MM.1S (cell line): ENCODE data around the gene TBC1D7.

Experiments
- DNase-seq: peaks from one replicate; pipeline ENCODE4 v3.0.0-alpha.2; 2015
- H2AFZ ChIP-seq: fragments of 300-600 bp; sonication (generic); 2 replicates; pipeline ENCODE4 v1.6.0; 2016; ENCODE audit warnings: antibody characterized with exemption, low read length
- H3F3A ChIP-seq: fragments of 300-600 bp; sonication (generic); 2 replicates; pipeline ENCODE4 v1.6.1; 2016; ENCODE audit warnings: mild to moderate bottlenecking, antibody characterized with exemption, low read length, moderate library complexity, mixed read lengths; ENCODE audit not compliant: insufficient read depth
- H3K27ac ChIP-seq: fragments of 300-600 bp; sonication (generic); 2 replicates; pipeline ENCODE4 v1.5.1; 2016; ENCODE audit warnings: mild to moderate bottlenecking, low read length
- H3K27me3 ChIP-seq: fragments of 300-600 bp; sonication (generic); replicated peaks from 2 replicates; pipeline ENCODE4 v1.6.0; 2016; ENCODE audit warnings: low read length; ENCODE audit not compliant: insufficient read depth
- H3K36me3 ChIP-seq: fragments of 300-600 bp; sonication (generic); replicated peaks from 2 replicates; pipeline ENCODE4 v1.6.1; 2016; ENCODE audit warnings: mild to moderate bottlenecking, low read length, mixed read lengths; ENCODE audit not compliant: insufficient read depth
- H3K4me1 ChIP-seq: fragments of 300-600 bp; sonication (generic); 2 replicates; pipeline ENCODE4 v1.6.1; 2016; ENCODE audit warnings: low read length, mixed read lengths
- H3K4me2 ChIP-seq: fragments of 300-600 bp; sonication (generic); 2 replicates; pipeline ENCODE4 v1.6.0; 2016; ENCODE audit warnings: low read depth, low read length
- H3K4me3 ChIP-seq: fragments of 300-600 bp; sonication (generic); 2 replicates; pipeline ENCODE4 v1.5.1; 2016; ENCODE audit warnings: low read length, mixed read lengths
- H3K79me2 ChIP-seq: fragments of 300-600 bp; sonication (generic); 2 replicates; pipeline ENCODE4 v1.6.1; 2016; ENCODE audit warnings: mixed run types, low read length, mixed read lengths
- H3K9ac ChIP-seq: fragments of 300-600 bp; sonication (generic); 2 replicates; pipeline ENCODE4 v1.6.1; 2016; ENCODE audit warnings: low read length, mixed read lengths
- H3K9me2 ChIP-seq: fragments of 300-600 bp; sonication (generic); replicated peaks from 2 replicates; pipeline ENCODE4 v1.6.1; 2016; ENCODE audit warnings: mild to moderate bottlenecking, low read length, mixed read lengths; ENCODE audit not compliant: insufficient read depth
- H3K9me3 ChIP-seq: fragments of 300-600 bp; sonication (generic); replicated peaks from 2 replicates; pipeline ENCODE4 v1.6.1; 2016; ENCODE audit warnings: mild to moderate bottlenecking, low read length, mixed read lengths; ENCODE audit not compliant: insufficient read depth
- H4K20me1 ChIP-seq: fragments of 300-600 bp; sonication (generic); 2 replicates; pipeline ENCODE4 v1.6.1; 2016; ENCODE audit warnings: mild to moderate bottlenecking, low read length, moderate library complexity, mixed read lengths; ENCODE audit not compliant: insufficient read depth
- CTCF ChIP-seq: fragments of 300-600 bp; sonication (generic); IDR thresholded peaks from 2 replicates; pipeline ENCODE4 v1.5.1; 2016; ENCODE audit warnings: antibody characterized with exemption, low read length, mixed read lengths
- EZH2 ChIP-seq: fragments of 300-600 bp; sonication (generic); optimal IDR thresholded peaks from 2 replicates; pipeline ENCODE3; 2017; ENCODE audit warnings: low read depth, mild to moderate bottlenecking, antibody characterized with exemption, low read length, mixed read lengths
- EZH2phosphoT487 ChIP-seq: fragments of 300-600 bp; sonication (generic); IDR thresholded peaks from 2 replicates; pipeline ENCODE4 v1.6.1; 2018; ENCODE audit warnings: antibody characterized with exemption, low read length

The TBC1D7 gene

GRCh38 chr6:13351271-13351670 lies 22.9 kb upstream of the TBC1D7 start:
- H3F3A ChIP-seq, result peaks cover 21% of the 10 kb centered on the region
- H3K4me2 ChIP-seq, result no peak overlapping the region
- H3K27me3 ChIP-seq, result no peaks in the 10 kb centered on the region
- no peak overlapping the region for H2AFZ ChIP-seq
- TF ChIP-seq EZH2phosphoT487 (no peak), EZH2 (no peak), CTCF (no peak)
- H3K9ac ChIP-seq, result no peak overlapping the region
- no peaks in the 10 kb centered on the region for H4K20me1 ChIP-seq
- H3K4me3 ChIP-seq, result no peak overlapping the region
- no peaks in the 10 kb centered on the region for H3K79me2 ChIP-seq
- no peak for DNase-seq
- no peaks in the 10 kb centered on the region for H3K9me2 ChIP-seq
- H3K27ac ChIP-seq, result no peak overlapping the region
- no peaks in the 10 kb centered on the region for H3K9me3 ChIP-seq
- no peaks in the 10 kb centered on the region for H3K36me3 ChIP-seq
- peaks cover 22% of the 10 kb centered on the region for H3K4me1 ChIP-seq

GRCh38 chr6:13349811-13350506 lies 21.6 kb upstream of the TBC1D7 start:
- no peaks in the 10 kb centered on the region for H3K9me2 ChIP-seq
- no peaks in the 10 kb centered on the region for H3K27me3 ChIP-seq
- no peak overlapping the region for H3K4me3 ChIP-seq
- H3K79me2 ChIP-seq, result no peaks in the 10 kb centered on the region
- no peaks in the 10 kb centered on the region for H3K36me3 ChIP-seq
- no peaks in the 10 kb centered on the region for H3K9me3 ChIP-seq
- H3K9ac ChIP-seq, result no peak overlapping the region
- peaks cover 8% of the 10 kb centered on the region for H3F3A ChIP-seq
- H3K4me1 ChIP-seq, result peaks cover 15% of the 10 kb centered on the region
- no peak for TF ChIP-seq EZH2
- TF ChIP-seq EZH2phosphoT487, result no peak
- TF ChIP-seq CTCF, result no peak
- no peak overlapping the region for H2AFZ ChIP-seq
- DNase-seq, result no peak
- no peak overlapping the region for H3K27ac ChIP-seq
- H3K4me2 ChIP-seq, result no peak overlapping the region
- no peaks in the 10 kb centered on the region for H4K20me1 ChIP-seq

GRCh38 chr6:13348334-13349113 lies 20.2 kb upstream of the TBC1D7 start:
- no peak overlapping the region for H3K27ac ChIP-seq
- no peak overlapping the region for H3K4me3 ChIP-seq
- H3K4me2 ChIP-seq, result no peak overlapping the region
- H3K9me3 ChIP-seq, result no peaks in the 10 kb centered on the region
- no peaks in the 10 kb centered on the region for H3K9me2 ChIP-seq
- no peak overlapping the region for H2AFZ ChIP-seq
- no peaks in the 10 kb centered on the region for H4K20me1 ChIP-seq
- no peak for DNase-seq
- H3K79me2 ChIP-seq, result no peaks in the 10 kb centered on the region
- H3K36me3 ChIP-seq, result no peaks in the 10 kb centered on the region
- no peaks in the 10 kb centered on the region for H3F3A ChIP-seq
- TF ChIP-seq EZH2, result no peak
- no peak for TF ChIP-seq CTCF
- no peak for TF ChIP-seq EZH2phosphoT487
- peaks cover 2% of the 10 kb centered on the region; the same call in 1 of the 2 replicates for H3K4me1 ChIP-seq
- no peak overlapping the region for H3K9ac ChIP-seq
- no peaks in the 10 kb centered on the region for H3K27me3 ChIP-seq
